Lower leg skin (tissue), 4 donors: ENCODE results near the gene ME1. TPM values are rescaled to one million over a fixed set of nuclear protein-coding genes. Genes with fewer than 3 reads are reported as not detected.
"Not testable (repeated sequence)": the region's sequence is repeated elsewhere in the genome, so short reads cannot be mapped to it uniquely, and the experiment has no call there.

Source experiments
- DNase-seq, 2 donors: peaks; one replicate each; pipeline ENCODE4 v3.0.0-alpha.2; 2019; ENCODE audit warnings: low spot score in 2 of 2
- H3K4me3 ChIP-seq: fragments of 200-600 bp; sonication (generic); 2 replicates; pipeline ENCODE4 v1.5.1; 2017; ENCODE audit warnings: mild to moderate bottlenecking, low read depth; ENCODE audit not compliant: poor library complexity, severe bottlenecking
- POLR2A ChIP-seq, 2 donors: fragments of 450-650 bp; IDR thresholded peaks; one replicate each; pipeline ENCODE4 v1.6.1; 2016 to 2017; ENCODE audit warnings: antibody characterized with exemption in 2 of 2, mild to moderate bottlenecking in 1 of 2, moderate library complexity in 1 of 2
- WGBS, 2 donors: methylation state at CpG; one replicate each; pipeline ENCODE4 v1.1.5; 2018; 5-methylcytosine and 5-hydroxymethylcytosine counted together
- intact Hi-C: fragments of 100-400 bp; cut with DNase I; formaldehyde crosslinking; loops from one replicate; pipeline ENCODE4 v1.15.0; 2023; ENCODE audit warnings: low total_unique reads
- total RNA-seq, 4 donors: library from RNA; depleted of rRNA; stranded (reverse); fragments of >200 nt; gene quantifications; one replicate each; pipeline ENCODE4 v1.1.0, GENCODE V29; 2016
- TF ChIP-seq, protein P1 (sequence below), 3 donors: fragments of 450-650 bp; IDR thresholded peaks; one replicate each; pipeline ENCODE4 v1.5.1; 2016; ENCODE audit warnings: antibody characterized with exemption in 3 of 3, mild to moderate bottlenecking in 3 of 3, moderate library complexity in 2 of 3

Gene ME1
- total RNA-seq, 4 donors from 2014 or later: 17.3 to 55.0 (median 20.8) TPM

GRCh38 chr6:83341765-83342164 is 89.1 kb downstream of the ME1 start:
- no peak for TF ChIP-seq POLR2A (IDR thresholded peaks at IDR 0.05)
- TF ChIP-seq, protein P1, sequence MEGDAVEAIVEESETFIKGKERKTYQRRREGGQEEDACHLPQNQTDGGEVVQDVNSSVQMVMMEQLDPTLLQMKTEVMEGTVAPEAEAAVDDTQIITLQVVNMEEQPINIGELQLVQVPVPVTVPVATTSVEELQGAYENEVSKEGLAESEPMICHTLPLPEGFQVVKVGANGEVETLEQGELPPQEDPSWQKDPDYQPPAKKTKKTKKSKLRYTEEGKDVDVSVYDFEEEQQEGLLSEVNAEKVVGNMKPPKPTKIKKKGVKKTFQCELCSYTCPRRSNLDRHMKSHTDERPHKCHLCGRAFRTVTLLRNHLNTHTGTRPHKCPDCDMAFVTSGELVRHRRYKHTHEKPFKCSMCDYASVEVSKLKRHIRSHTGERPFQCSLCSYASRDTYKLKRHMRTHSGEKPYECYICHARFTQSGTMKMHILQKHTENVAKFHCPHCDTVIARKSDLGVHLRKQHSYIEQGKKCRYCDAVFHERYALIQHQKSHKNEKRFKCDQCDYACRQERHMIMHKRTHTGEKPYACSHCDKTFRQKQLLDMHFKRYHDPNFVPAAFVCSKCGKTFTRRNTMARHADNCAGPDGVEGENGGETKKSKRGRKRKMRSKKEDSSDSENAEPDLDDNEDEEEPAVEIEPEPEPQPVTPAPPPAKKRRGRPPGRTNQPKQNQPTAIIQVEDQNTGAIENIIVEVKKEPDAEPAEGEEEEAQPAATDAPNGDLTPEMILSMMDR (IDR thresholded peaks at IDR 0.05): no peak
- H3K4me3 ChIP-seq: no peak overlapping the region
- 74 to 76% methylated on average over 2 of the region's 2 CpGs for WGBS, 2 donors
- DNase-seq: no peak
- intact Hi-C loops: no loop called here

DNA sequence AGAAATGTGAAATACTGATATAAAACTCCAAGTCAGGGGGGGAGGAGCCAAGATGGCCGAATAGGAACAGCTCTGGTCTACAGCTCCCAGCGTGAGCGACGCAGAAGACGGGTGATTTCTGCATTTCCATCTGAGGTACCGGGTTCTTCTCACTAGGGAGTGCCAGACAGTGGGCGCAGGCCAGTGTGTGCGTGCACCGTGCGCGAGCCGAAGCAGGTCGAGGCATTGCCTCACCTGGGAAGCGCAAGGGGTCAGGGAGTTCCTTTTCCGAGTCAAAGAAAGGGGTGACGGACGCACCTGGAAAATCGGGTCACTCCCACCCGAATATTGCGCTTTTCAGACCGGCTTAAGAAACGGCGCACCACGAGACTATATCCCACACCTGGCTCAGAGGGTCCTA is 96.9 kb downstream of the ME1 start:
- intact Hi-C loops, DNase-seq, H3K4me3 ChIP-seq: not testable (repeated sequence)
- 91 to 92% methylated on average over 7 of the region's 24 CpGs for WGBS, 2 donors

DNA sequence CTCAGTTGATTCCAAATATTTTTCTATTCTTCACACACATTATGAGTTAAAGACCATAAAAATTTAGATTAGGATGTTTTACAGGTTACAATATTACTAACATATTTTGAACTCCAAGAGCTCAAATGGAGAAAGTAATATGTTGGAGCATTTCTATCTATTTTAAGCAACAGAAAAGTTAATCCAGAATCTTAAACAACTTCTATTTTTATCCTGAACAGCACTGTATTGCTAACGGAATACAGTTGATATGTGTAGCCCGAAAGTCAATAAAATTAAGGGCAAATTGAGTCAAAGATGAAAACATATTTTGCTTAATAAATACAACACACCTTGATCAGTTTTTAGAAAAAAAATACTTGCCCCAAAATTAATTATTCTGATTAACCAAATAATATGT is 97.4 kb downstream of the ME1 start:
- intact Hi-C loops: no loop called here

DNA sequence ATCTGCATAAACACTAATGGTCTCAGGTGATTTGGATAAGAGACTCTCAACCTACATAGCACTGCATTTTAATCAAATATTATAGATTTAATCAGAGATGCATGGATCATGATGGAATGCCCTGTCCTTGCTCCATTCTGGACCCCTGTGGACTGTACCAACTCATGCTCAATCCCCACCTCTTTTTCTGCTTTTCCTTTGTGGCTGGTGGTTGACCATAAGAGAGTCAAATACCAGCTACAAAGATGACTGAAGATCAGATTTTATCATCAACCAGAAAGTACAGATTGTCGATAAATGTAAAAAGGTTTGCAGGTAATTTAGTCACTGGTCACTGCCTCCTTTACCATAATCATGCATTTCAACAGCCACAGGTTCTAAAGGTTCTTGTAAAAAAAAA is 116.2 kb downstream of the ME1 start:
- WGBS, 2 donors: 78 to 100% methylated on average over 1 of the region's 1 CpG
- no peak for DNase-seq
- no peak overlapping the region for H3K4me3 ChIP-seq
- intact Hi-C loops: no loop called here
- TF ChIP-seq, protein P1 (IDR thresholded peaks at IDR 0.05): no peak
- no peak for TF ChIP-seq POLR2A (IDR thresholded peaks at IDR 0.05)

More for the DNA sequence above, 97.4 kb downstream of the ME1 start:
- WGBS, 2 donors: 77 to 78% methylated on average over 2 of the region's 2 CpGs
- no peak for DNase-seq
- no peak overlapping the region for H3K4me3 ChIP-seq
- TF ChIP-seq, protein P1 (IDR thresholded peaks at IDR 0.05): no peak
- TF ChIP-seq POLR2A (IDR thresholded peaks at IDR 0.05): no peak

DNA sequence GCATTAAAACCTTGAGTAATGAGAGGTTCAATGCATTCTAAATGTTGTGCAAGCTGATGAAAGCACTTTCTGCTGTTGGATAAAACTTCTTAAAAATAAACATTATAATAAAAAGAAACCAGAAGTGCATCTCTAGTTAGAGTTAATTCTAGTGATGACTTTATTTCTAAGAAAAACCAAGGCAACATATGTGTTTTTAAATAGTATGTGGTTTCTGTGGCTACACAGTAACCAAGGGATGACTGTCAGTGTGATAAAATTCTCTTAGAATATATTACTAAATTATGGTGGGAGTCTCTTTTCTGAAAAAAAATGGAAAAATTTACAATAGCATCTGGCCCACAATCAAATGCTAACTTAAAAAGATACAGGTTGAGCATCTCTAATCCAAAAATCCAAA is 117.0 kb downstream of the ME1 start:
- DNase-seq: no peak
- no peak overlapping the region for H3K4me3 ChIP-seq
- no peak for TF ChIP-seq POLR2A (IDR thresholded peaks at IDR 0.05)
- TF ChIP-seq, protein P1 (IDR thresholded peaks at IDR 0.05): no peak
- intact Hi-C loops: no loop called here

- no peak for DNase-seq
- WGBS, 2 donors: 88 to 96% methylated on average over 1 of the region's 1 CpG
- intact Hi-C loops: no loop called here
- TF ChIP-seq POLR2A (IDR thresholded peaks at IDR 0.05): no peak
- TF ChIP-seq, protein P1 (IDR thresholded peaks at IDR 0.05): no peak
- no peak overlapping the region for H3K4me3 ChIP-seq
These were observed 119.6 kb downstream of the ME1 start for GRCh38 chr6:83311231-83311630.
